ENCODE results near the gene PTPN9. TPM values are rescaled to one million over a fixed set of nuclear protein-coding genes. Genes with fewer than 3 reads are reported as not detected.

Gene PTPN9
- total and polyA plus RNA-seq, 2 of the 13 experiments (the other 11 are each of a cell fraction or from before 2014, with no cell fraction given): 16.6 to 19.9 TPM

- H2AFZ ChIP-seq (ENCODE audit: low read length): no peak overlapping the region
- peak; percentile 38 for ATAC-seq
- peak overlapping the region; percentile 91 to 93 (median 93) for H3K4me3 ChIP-seq (replicated peaks in 1 of 3; ENCODE audit: insufficient read depth in 1 of 3, low read depth in 2 of 3, low read length in 3 of 3)
- H3K27ac ChIP-seq (ENCODE audit: extremely low read length, insufficient read depth, low read length): peak overlapping the region; percentile 94
- CTCF ChIA-PET (ENCODE audit: low intra/inter-chr PET ratio, low total read pairs): no interaction called here
- peaks cover 23% of the 10 kb centered on the region for H4K20me1 ChIP-seq (ENCODE audit: insufficient read depth, low read length)
- peaks cover 37% of the 10 kb centered on the region for H3K4me1 ChIP-seq (ENCODE audit: insufficient read depth, low read length)
- in situ Hi-C loops (cut with HindIII; ENCODE audit: extremely low pct_ligation_motif_present, low pct_unique_long_range_greater_than_20kb): loop anchor here (5.0 kb wide), 1 partner anchor 87 kb away; the partner anchor contains the start of gene MAN2C1
- BruUV-seq (replicated peaks): no TSS peak
- intact Hi-C loops (cut with micrococcal nuclease; ENCODE audit: unreplicated experiment): loop anchor here (5.0 kb wide), 2 partner anchors 87 to 173 kb away; partner anchors contain the start of genes MAN2C1 and SNUPN
- DNase-seq (ENCODE audit: low spot score): peak; percentile 100
- H3K9me3 ChIP-seq (ENCODE audit: low read length): no peaks in the 10 kb centered on the region
- no peaks in the 10 kb centered on the region; a peak in 1 of 5 replicates for H3K27me3 ChIP-seq (ENCODE audit: control insufficient read depth in 1 of 2, insufficient read depth in 2 of 2, low read length in 2 of 2)
- H3K9ac ChIP-seq (ENCODE audit: insufficient read depth, low read depth, low read length): peak overlapping the region; percentile 90
- WGBS (ENCODE audit: low lambda C conversion rate): 1% methylated on average over 22 of the region's 57 CpGs
- FAIRE-seq: peak; percentile 95
- POLR2A ChIA-PET: interaction anchor here (0.5 to 7.8 kb wide), 15 partner anchors 8 to 450 kb away, joined by 3 to 185 read pairs (median 4); partner anchors contain the start of genes FBXO22, IMP3, MAN2C1 and PTPN9
- H3K4me2 ChIP-seq (ENCODE audit: low read depth, low read length): peak overlapping the region; percentile 98
- H3K79me2 ChIP-seq (ENCODE audit: insufficient read depth, low read length): peaks cover 24% of the 10 kb centered on the region
- no peaks in the 10 kb centered on the region for H3K36me3 ChIP-seq (replicated peaks in 1 of 2; ENCODE audit: control insufficient read depth in 1 of 2, insufficient read depth in 2 of 2, low read length in 2 of 2)
- TF ChIP-seq ZNF253 (CRISPR knock-in tag; IDR thresholded peaks at IDR 0.05; ENCODE audit: borderline replicate concordance) (no peak), KLF13 (CRISPR knock-in tag; IDR thresholded peaks at IDR 0.05) (no peak), MAFG (CRISPR knock-in tag; IDR thresholded peaks at IDR 0.05) (no peak), ZNF383 (CRISPR knock-in tag; IDR thresholded peaks at IDR 0.05; ENCODE audit: borderline replicate concordance) (no peak), MBD4 (IDR thresholded peaks at IDR 0.05; ENCODE audit: borderline replicate concordance, low read length) (no peak), ZNF83 (CRISPR knock-in tag; IDR thresholded peaks at IDR 0.05; ENCODE audit: borderline replicate concordance) (no peak), ZNF792 (CRISPR knock-in tag; IDR thresholded peaks at IDR 0.05) (peak; percentile 67), HNRNPLL (IDR thresholded peaks at IDR 0.05; ENCODE audit: low read depth, low read length, poor library complexity, severe bottlenecking) (peak; percentile 87), FIP1L1 (IDR thresholded peaks at IDR 0.05; ENCODE audit: borderline replicate concordance, insufficient read depth, low read depth, low read length) (no peak), DPF2 (CRISPR knock-in tag; IDR thresholded peaks at IDR 0.05; ENCODE audit: borderline replicate concordance, low read depth) (no peak), PAWR (CRISPR knock-in tag; IDR thresholded peaks at IDR 0.05; ENCODE audit: borderline replicate concordance) (no peak), BRF2 (CRISPR knock-in tag; IDR thresholded peaks at IDR 0.05) (peak; percentile 51; the same call in 1 of the 2 replicates), GLMP (CRISPR knock-in tag; IDR thresholded peaks at IDR 0.05; ENCODE audit: borderline replicate concordance) (no peak), HHEX (CRISPR knock-in tag; IDR thresholded peaks at IDR 0.05) (no peak), ATF4 (CRISPR knock-in tag; IDR thresholded peaks at IDR 0.05) (peak in 1 of 2 experiments; percentile 28; a peak in 1 of 4 replicates), RBM39 (IDR thresholded peaks at IDR 0.05; ENCODE audit: low read depth, low read length, poor library complexity, severe bottlenecking) (no peak), ZNF567 (CRISPR knock-in tag; IDR thresholded peaks at IDR 0.05; ENCODE audit: borderline replicate concordance) (no peak; the same call in 1 of the 2 replicates), TFDP2 (CRISPR knock-in tag; IDR thresholded peaks at IDR 0.05) (peak; percentile 98), PHB2 (IDR thresholded peaks at IDR 0.05; ENCODE audit: partially characterized antibody) (no peak)
These were observed 125.2 kb downstream of the PTPN9 start for GRCh38 chr15:75453703-75454470.

All from HepG2 (cell line).